CD14-positive monocyte (primary cell): ENCODE data around the gene ADAMTS17. TPM values are rescaled to one million over a fixed set of nuclear protein-coding genes. Genes with fewer than 3 reads are reported as not detected.

Experiments used
- DNase-seq, 3 donors: peaks; one replicate each; pipeline ENCODE4 v3.0.0-alpha.2; 2011 to 2022
- H2AFZ ChIP-seq: 2 replicates; pipeline ENCODE4 v1.6.0; 2012; ENCODE audit warnings: mild to moderate bottlenecking, low read depth, low read length, inconsistent platforms; ENCODE audit not compliant: insufficient read depth, poor library complexity, severe bottlenecking
- H3K27ac ChIP-seq, 2 donors: 1 replicate in 1 of 2; 2 replicates in 1 of 2; pipeline ENCODE4 v1.5.1; 2012 to 2013; ENCODE audit warnings: low read length in 2 of 2, control low read depth in 1 of 2, inconsistent platforms in 1 of 2, low read depth in 1 of 2, mild to moderate bottlenecking in 1 of 2
- H3K27me3 ChIP-seq, 2 donors: one replicate each; pipeline versions ENCODE4 v1.6.0 to v1.6.1; 2011 to 2013; ENCODE audit warnings: low read length in 2 of 2; ENCODE audit not compliant: control insufficient read depth in 2 of 2, insufficient read depth in 2 of 2
- H3K36me3 ChIP-seq, 2 donors: replicated peaks in 1 of 2; 1 replicate in 1 of 2; 2 replicates in 1 of 2; pipeline versions ENCODE4 v1.5.1 to v1.6.1; 2012 to 2013; ENCODE audit warnings: low read length in 2 of 2, control low read depth in 1 of 2, inconsistent platforms in 1 of 2, mild to moderate bottlenecking in 1 of 2; ENCODE audit not compliant: insufficient read depth in 2 of 2, control insufficient read depth in 1 of 2
- H3K4me1 ChIP-seq, 2 donors: 1 replicate in 1 of 2; 2 replicates in 1 of 2; pipeline versions ENCODE4 v1.5.1 to v1.6.1; 2012 to 2013; ENCODE audit warnings: low read length in 2 of 2, control low read depth in 1 of 2, inconsistent platforms in 1 of 2, mild to moderate bottlenecking in 1 of 2, moderate library complexity in 1 of 2; ENCODE audit not compliant: insufficient read depth in 2 of 2, control insufficient read depth in 1 of 2
- H3K4me2 ChIP-seq: replicated peaks from 2 replicates; pipeline ENCODE3; 2012; ENCODE audit warnings: low read length, moderate library complexity, mild to moderate bottlenecking; ENCODE audit not compliant: poor library complexity, severe bottlenecking; ENCODE audit errors: extremely low read depth
- H3K4me3 ChIP-seq, 3 experiments: fragments of 200-600 bp in 1 of 3; sonication (generic) in 1 of 3; replicated peaks in 1 of 3; 1 replicate in 2 of 3; 2 replicates in 1 of 3; pipeline ENCODE4 v1.5.1; 2011 to 2013; ENCODE audit warnings: low read length in 3 of 3, mild to moderate bottlenecking in 3 of 3, control low read depth in 2 of 3, low read depth in 2 of 3, inconsistent platforms in 1 of 3, moderate library complexity in 1 of 3
- H3K79me2 ChIP-seq: 2 replicates; pipeline ENCODE4 v1.6.0; 2012; ENCODE audit warnings: mild to moderate bottlenecking, control low read depth, inconsistent platforms, low read length, moderate library complexity; ENCODE audit not compliant: insufficient read depth
- H3K9ac ChIP-seq: 2 replicates; pipeline ENCODE4 v1.6.0; 2017; ENCODE audit warnings: low read length, mild to moderate bottlenecking; ENCODE audit not compliant: insufficient read depth, poor library complexity, severe bottlenecking
- H3K9me3 ChIP-seq, 2 donors: replicated peaks in 1 of 2; 1 replicate in 1 of 2; 2 replicates in 1 of 2; pipeline versions ENCODE4 v1.5.1 to v1.6.1; 2012 to 2013; ENCODE audit warnings: low read length in 2 of 2, control low read depth in 1 of 2; ENCODE audit not compliant: control insufficient read depth in 1 of 2, insufficient read depth in 1 of 2
- H4K20me1 ChIP-seq: 2 replicates; pipeline ENCODE4 v1.6.0; 2012; ENCODE audit warnings: mild to moderate bottlenecking, low read length, control low read depth, moderate library complexity; ENCODE audit not compliant: insufficient read depth
- H3K27ac Mint-ChIP-seq, 7 donors: one replicate each; pipeline ENCODE4 v1.8.0; 2020; ENCODE audit warnings: mild to moderate bottlenecking in 7 of 7, mixed read lengths in 7 of 7, moderate library complexity in 6 of 7, inconsistent platforms in 2 of 7
- H3K27me3 Mint-ChIP-seq, 3 donors: one replicate each; pipeline ENCODE4 v1.8.0; 2021 to 2022; ENCODE audit warnings: low read depth in 3 of 3, mild to moderate bottlenecking in 3 of 3, mixed read lengths in 3 of 3, moderate library complexity in 3 of 3, inconsistent platforms in 1 of 3
- H3K36me3 Mint-ChIP-seq, 2 donors: one replicate each; pipeline ENCODE4 v1.8.0; 2020; ENCODE audit warnings: mixed read lengths in 2 of 2, inconsistent platforms in 1 of 2, mild to moderate bottlenecking in 1 of 2
- H3K4me1 Mint-ChIP-seq: one replicate; pipeline ENCODE4 v1.8.0; 2020; ENCODE audit warnings: mild to moderate bottlenecking, mixed read lengths
- H3K4me3 Mint-ChIP-seq, 2 donors: one replicate each; pipeline ENCODE4 v1.8.0; 2020; ENCODE audit warnings: mild to moderate bottlenecking in 2 of 2, mixed read lengths in 2 of 2, moderate library complexity in 1 of 2
- H3K9me3 Mint-ChIP-seq, 7 donors: one replicate each; pipeline ENCODE4 v1.8.0; 2020 to 2022; ENCODE audit warnings: mixed read lengths in 7 of 7, mild to moderate bottlenecking in 6 of 7, moderate library complexity in 6 of 7, inconsistent platforms in 2 of 7
- WGBS: methylation state at CpG from one replicate; pipeline ENCODE4 v1.1.5; 2013; ENCODE audit warnings: missing lambda C conversion rate; ENCODE audit not compliant: insufficient coverage; 5-methylcytosine and 5-hydroxymethylcytosine counted together
- intact Hi-C, 2 donors: fragments of 100-400 bp; cut with micrococcal nuclease; formaldehyde crosslinking; loops; one replicate each; pipeline versions ENCODE4 v1.15.0 to v1.15.1; 2023
- polyA plus RNA-seq, 3 donors: library from polyadenylated mRNA; depleted of rRNA in 1 of 3; unstranded in 2 of 3; stranded (reverse) in 1 of 3; fragments of 300-500 nt in 2 of 3; fragments of >200 nt in 1 of 3; fragmentation: Illumina TruSeq in 2 of 3; gene quantifications; 1 replicate in 2 of 3; 2 replicates in 1 of 3; pipeline ENCODE4 v1.2.3, GENCODE V29; 2012 to 2021
- TF ChIP-seq, protein P1 (sequence below): fragments of 200-600 bp; IDR thresholded peaks from one replicate; pipeline ENCODE4 v1.8.0; 2022; ENCODE audit warnings: antibody characterized with exemption, mild to moderate bottlenecking

The ADAMTS17 gene
- polyA plus RNA-seq, 3 donors = 0.03 to 0.25 TPM; not detected in 1

DNA sequence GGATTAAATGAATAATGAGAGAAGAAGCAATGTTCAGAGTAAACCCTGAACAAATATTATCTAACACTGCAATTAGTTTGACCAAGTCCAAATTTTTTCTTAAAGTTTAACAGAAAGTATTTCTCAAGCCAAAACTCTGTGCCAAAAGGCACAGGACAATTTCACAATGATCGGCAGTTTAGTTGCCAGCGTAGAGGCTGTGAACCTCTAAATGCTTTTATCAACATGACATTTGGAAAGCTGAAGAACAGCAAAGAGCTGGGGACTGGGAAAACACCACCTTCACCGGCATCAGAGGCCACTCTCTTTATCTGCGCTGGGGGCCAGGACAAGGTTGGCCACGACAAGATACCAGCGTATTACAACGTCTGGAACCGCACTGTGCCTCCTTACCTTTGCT, 125.6 kb downstream of the ADAMTS17 start:
- H3K4me3 Mint-ChIP-seq = no peak overlapping the region
- no peaks in the 10 kb centered on the region for H3K36me3 ChIP-seq
- H3K27me3 Mint-ChIP-seq = peaks cover 5 to 8% (median 6%) of the 10 kb centered on the region in 3 donors
- H3K27ac Mint-ChIP-seq = no peak overlapping the region
- H4K20me1 ChIP-seq = no peaks in the 10 kb centered on the region
- TF ChIP-seq, protein P1, sequence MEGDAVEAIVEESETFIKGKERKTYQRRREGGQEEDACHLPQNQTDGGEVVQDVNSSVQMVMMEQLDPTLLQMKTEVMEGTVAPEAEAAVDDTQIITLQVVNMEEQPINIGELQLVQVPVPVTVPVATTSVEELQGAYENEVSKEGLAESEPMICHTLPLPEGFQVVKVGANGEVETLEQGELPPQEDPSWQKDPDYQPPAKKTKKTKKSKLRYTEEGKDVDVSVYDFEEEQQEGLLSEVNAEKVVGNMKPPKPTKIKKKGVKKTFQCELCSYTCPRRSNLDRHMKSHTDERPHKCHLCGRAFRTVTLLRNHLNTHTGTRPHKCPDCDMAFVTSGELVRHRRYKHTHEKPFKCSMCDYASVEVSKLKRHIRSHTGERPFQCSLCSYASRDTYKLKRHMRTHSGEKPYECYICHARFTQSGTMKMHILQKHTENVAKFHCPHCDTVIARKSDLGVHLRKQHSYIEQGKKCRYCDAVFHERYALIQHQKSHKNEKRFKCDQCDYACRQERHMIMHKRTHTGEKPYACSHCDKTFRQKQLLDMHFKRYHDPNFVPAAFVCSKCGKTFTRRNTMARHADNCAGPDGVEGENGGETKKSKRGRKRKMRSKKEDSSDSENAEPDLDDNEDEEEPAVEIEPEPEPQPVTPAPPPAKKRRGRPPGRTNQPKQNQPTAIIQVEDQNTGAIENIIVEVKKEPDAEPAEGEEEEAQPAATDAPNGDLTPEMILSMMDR = no peak
- H2AFZ ChIP-seq = no peak overlapping the region
- H3K4me3 ChIP-seq = no peak overlapping the region
- no peaks in the 10 kb centered on the region for H3K79me2 ChIP-seq
- H3K4me1 ChIP-seq = no peaks in the 10 kb centered on the region
- no peaks in the 10 kb centered on the region for H3K4me1 Mint-ChIP-seq
- H3K27ac ChIP-seq = no peak overlapping the region
- no peak overlapping the region for H3K4me2 ChIP-seq
- H3K36me3 Mint-ChIP-seq = no peaks in the 10 kb centered on the region
- H3K27me3 ChIP-seq = no peaks in the 10 kb centered on the region
- DNase-seq = no peak
- WGBS = 98% methylated on average over 8 of the region's 8 CpGs
- no peak overlapping the region for H3K9ac ChIP-seq
- intact Hi-C loops = no loop called here
- no peaks in the 10 kb centered on the region for H3K9me3 ChIP-seq
- H3K9me3 Mint-ChIP-seq = peaks cover 0 to 6% (median 2%) of the 10 kb centered on the region in 7 donors

DNA sequence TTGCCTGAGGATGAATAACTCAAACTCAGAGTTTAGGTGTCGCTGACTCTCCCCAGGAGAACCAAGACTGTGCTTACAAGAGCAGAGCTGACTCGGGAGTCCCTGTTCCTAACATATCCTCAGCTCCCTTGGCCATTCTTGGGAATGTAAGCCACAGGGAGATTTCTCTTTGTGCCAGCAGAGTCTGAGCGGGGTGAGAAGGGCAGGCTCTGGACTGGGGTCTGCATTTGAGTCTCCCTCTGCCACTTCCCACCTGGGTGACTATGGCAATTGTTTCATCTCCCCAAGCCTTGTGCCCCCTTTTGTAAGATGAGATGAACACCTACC, 126.0 kb downstream of the ADAMTS17 start:
- Mint-ChIP-seq H3K27ac (no peak overlapping the region), H3K36me3 (no peaks in the 10 kb centered on the region), H3K4me1 (no peaks in the 10 kb centered on the region), H3K27me3 (peaks cover 5 to 8% (median 6%) of the 10 kb centered on the region in 3 donors), H3K4me3 (no peak overlapping the region), H3K9me3 (peaks cover 0 to 5% (median 2%) of the 10 kb centered on the region in 7 donors)
- H3K36me3 ChIP-seq = no peaks in the 10 kb centered on the region
- no peak for DNase-seq
- no peaks in the 10 kb centered on the region for H3K79me2 ChIP-seq
- TF ChIP-seq, protein P1 = no peak
- no peaks in the 10 kb centered on the region for H3K9me3 ChIP-seq
- H3K27me3 ChIP-seq = no peaks in the 10 kb centered on the region
- WGBS = 80% methylated on average over 1 of the region's 3 CpGs
- no peak overlapping the region for H3K4me3 ChIP-seq
- H3K27ac ChIP-seq = no peak overlapping the region
- H2AFZ ChIP-seq = no peak overlapping the region
- H4K20me1 ChIP-seq = no peaks in the 10 kb centered on the region
- H3K4me1 ChIP-seq = no peaks in the 10 kb centered on the region
- H3K4me2 ChIP-seq = no peak overlapping the region
- H3K9ac ChIP-seq = no peak overlapping the region
- intact Hi-C loops = no loop called here
